Astrocyte (in vitro differentiated cells and primary cell): Measurements from ENCODE around the gene TFDP3. TPM values are rescaled to one million over a fixed set of nuclear protein-coding genes. Genes with fewer than 3 reads are reported as not detected.

Source experiments
- DNase-seq: peaks from one replicate; pipeline ENCODE4 v3.0.0-alpha.2; 2010; ENCODE audit warnings: low read depth
- FAIRE-seq: peaks from 2 replicates; lab custom pipeline; 2011; peaks lifted over from hg19 to GRCh38; lab: Jason Lieb, UNC
- H2AFZ ChIP-seq: 2 replicates; pipeline ENCODE4 v1.6.0; 2012; ENCODE audit warnings: low read depth, low read length, inconsistent platforms
- H3K27ac ChIP-seq: 2 replicates; pipeline ENCODE4 v1.5.1; 2011; ENCODE audit warnings: low read depth, low read length, inconsistent platforms
- H3K27me3 ChIP-seq: 2 replicates; pipeline ENCODE4 v1.6.0; 2011; ENCODE audit warnings: low read length, inconsistent platforms; ENCODE audit not compliant: insufficient read depth
- H3K36me3 ChIP-seq: 2 replicates; pipeline ENCODE4 v1.5.1; 2011; ENCODE audit warnings: low read length, inconsistent platforms; ENCODE audit not compliant: insufficient read depth
- H3K4me1 ChIP-seq: 2 replicates; pipeline ENCODE4 v1.5.1; 2011; ENCODE audit warnings: low read length, inconsistent platforms; ENCODE audit not compliant: insufficient read depth
- H3K4me2 ChIP-seq: 2 replicates; pipeline ENCODE4 v1.6.0; 2012; ENCODE audit warnings: low read length, inconsistent platforms
- H3K4me3 ChIP-seq: 2 replicates; pipeline ENCODE4 v1.5.1; 2011; ENCODE audit warnings: low read depth, mild to moderate bottlenecking, low read length, inconsistent platforms; ENCODE audit not compliant: insufficient read depth
- H3K79me2 ChIP-seq: 2 replicates; pipeline ENCODE4 v1.6.0; 2012; ENCODE audit warnings: mild to moderate bottlenecking, low read length, inconsistent platforms; ENCODE audit not compliant: insufficient read depth
- H3K9ac ChIP-seq: 2 replicates; pipeline ENCODE4 v1.6.0; 2012; ENCODE audit warnings: mild to moderate bottlenecking, low read length, inconsistent platforms
- H3K9me3 ChIP-seq: 2 replicates; pipeline ENCODE4 v1.5.1; 2012; ENCODE audit warnings: low read depth, mild to moderate bottlenecking, low read length, inconsistent platforms; ENCODE audit not compliant: insufficient read depth
- H4K20me1 ChIP-seq: 2 replicates; pipeline ENCODE4 v1.6.0; 2012; ENCODE audit warnings: low read length, inconsistent platforms; ENCODE audit not compliant: insufficient read depth
- H3K27ac Mint-ChIP-seq: one replicate; pipeline ENCODE4 v1.8.0; 2021; ENCODE audit warnings: mild to moderate bottlenecking, mixed read lengths; ENCODE audit not compliant: unreplicated experiment
- H3K27me3 Mint-ChIP-seq: one replicate; pipeline ENCODE4 v1.8.0; 2021; ENCODE audit warnings: low read depth, mixed read lengths; ENCODE audit not compliant: unreplicated experiment
- H3K36me3 Mint-ChIP-seq: one replicate; pipeline ENCODE4 v1.8.0; 2021; ENCODE audit warnings: low read depth, mixed read lengths; ENCODE audit not compliant: unreplicated experiment
- H3K4me1 Mint-ChIP-seq: one replicate; pipeline ENCODE4 v1.8.0; 2021; ENCODE audit warnings: low read depth, mixed read lengths; ENCODE audit not compliant: unreplicated experiment
- H3K4me3 Mint-ChIP-seq: one replicate; pipeline ENCODE4 v1.8.0; 2021; ENCODE audit warnings: mild to moderate bottlenecking, moderate library complexity, mixed read lengths; ENCODE audit not compliant: unreplicated experiment
- H3K9me3 Mint-ChIP-seq: one replicate; pipeline ENCODE4 v1.8.0; 2021; ENCODE audit warnings: mild to moderate bottlenecking, mixed read lengths; ENCODE audit not compliant: unreplicated experiment
- EZH2 ChIP-seq: IDR thresholded peaks from 2 replicates; pipeline ENCODE4 v1.6.1; 2012; ENCODE audit warnings: mild to moderate bottlenecking, low read length, inconsistent platforms; ENCODE audit not compliant: insufficient read depth
- total RNA-seq: library from RNA; stranded (reverse); gene quantifications from 2 replicates; pipeline ENCODE4 v1.2.1, GENCODE V29; 2021
- TF ChIP-seq, protein P1 (sequence below): IDR thresholded peaks from 2 replicates; pipeline ENCODE4 v1.5.1; 2011; ENCODE audit warnings: low read depth, mild to moderate bottlenecking, inconsistent platforms, low read length, moderate library complexity; ENCODE audit not compliant: insufficient read depth

TFDP3 gene
- total RNA-seq, 1 donor from 2014 or later: not detected

DNA sequence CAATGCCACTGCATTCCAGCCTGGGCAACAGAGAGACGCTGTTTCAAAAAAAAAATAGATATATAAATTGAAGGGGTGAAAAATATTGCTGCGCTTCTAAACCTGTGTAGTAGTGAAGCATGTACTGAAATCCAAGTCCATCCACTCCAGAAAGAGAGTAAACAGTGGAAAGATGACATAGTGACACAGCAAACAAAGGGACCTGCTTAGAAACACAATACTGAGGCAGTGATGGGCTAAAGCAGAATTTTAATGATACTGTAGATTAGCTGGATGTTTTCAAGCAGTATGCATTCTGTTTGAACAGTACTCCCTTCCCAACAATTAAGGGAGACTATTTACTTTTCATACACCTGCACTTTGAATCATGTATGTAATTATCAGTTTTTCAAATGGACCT, 42.5 kb downstream of the TFDP3 start:
- TF ChIP-seq, protein P1, sequence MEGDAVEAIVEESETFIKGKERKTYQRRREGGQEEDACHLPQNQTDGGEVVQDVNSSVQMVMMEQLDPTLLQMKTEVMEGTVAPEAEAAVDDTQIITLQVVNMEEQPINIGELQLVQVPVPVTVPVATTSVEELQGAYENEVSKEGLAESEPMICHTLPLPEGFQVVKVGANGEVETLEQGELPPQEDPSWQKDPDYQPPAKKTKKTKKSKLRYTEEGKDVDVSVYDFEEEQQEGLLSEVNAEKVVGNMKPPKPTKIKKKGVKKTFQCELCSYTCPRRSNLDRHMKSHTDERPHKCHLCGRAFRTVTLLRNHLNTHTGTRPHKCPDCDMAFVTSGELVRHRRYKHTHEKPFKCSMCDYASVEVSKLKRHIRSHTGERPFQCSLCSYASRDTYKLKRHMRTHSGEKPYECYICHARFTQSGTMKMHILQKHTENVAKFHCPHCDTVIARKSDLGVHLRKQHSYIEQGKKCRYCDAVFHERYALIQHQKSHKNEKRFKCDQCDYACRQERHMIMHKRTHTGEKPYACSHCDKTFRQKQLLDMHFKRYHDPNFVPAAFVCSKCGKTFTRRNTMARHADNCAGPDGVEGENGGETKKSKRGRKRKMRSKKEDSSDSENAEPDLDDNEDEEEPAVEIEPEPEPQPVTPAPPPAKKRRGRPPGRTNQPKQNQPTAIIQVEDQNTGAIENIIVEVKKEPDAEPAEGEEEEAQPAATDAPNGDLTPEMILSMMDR: no peak
- no peak for TF ChIP-seq EZH2
- H3K9me3 Mint-ChIP-seq: no peaks in the 10 kb centered on the region
- Histone ChIP-seq H3K4me3 (no peak overlapping the region), H3K27ac (no peak overlapping the region), H3K79me2 (no peaks in the 10 kb centered on the region), H3K27me3 (no peaks in the 10 kb centered on the region), H2AFZ (no peak overlapping the region), H3K4me2 (no peak overlapping the region), H3K36me3 (no peaks in the 10 kb centered on the region), H3K9me3 (no peaks in the 10 kb centered on the region), H3K4me1 (no peaks in the 10 kb centered on the region), H4K20me1 (no peaks in the 10 kb centered on the region), H3K9ac (no peak overlapping the region)
- no peak for FAIRE-seq
- no peaks in the 10 kb centered on the region for H3K27me3 Mint-ChIP-seq
- no peak for DNase-seq
- H3K36me3 Mint-ChIP-seq: no peaks in the 10 kb centered on the region
- H3K4me3 Mint-ChIP-seq: no peak overlapping the region
- H3K27ac Mint-ChIP-seq: no peak overlapping the region
- H3K4me1 Mint-ChIP-seq: peaks cover 3% of the 10 kb centered on the region

DNA sequence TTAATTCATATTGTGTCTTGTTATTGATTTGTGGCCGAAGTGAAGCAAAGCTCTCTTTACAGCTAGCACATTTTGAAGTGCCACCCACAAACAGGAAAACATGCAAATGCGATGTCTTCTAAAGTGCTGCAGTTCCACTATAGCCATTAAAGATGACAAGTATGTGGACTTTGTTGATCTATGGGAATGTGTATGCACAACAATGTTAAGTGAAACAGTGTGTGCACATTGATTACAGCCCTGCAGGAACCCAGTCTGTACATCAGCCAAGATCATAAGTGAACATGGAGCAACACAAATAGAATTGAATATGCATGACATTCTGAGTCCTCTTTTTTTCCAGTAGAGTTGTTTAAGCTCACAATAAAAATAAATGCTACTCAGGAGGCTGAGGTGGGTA, 43.0 kb downstream of the TFDP3 start:
- no peaks in the 10 kb centered on the region for H3K27me3 ChIP-seq
- H3K4me1 Mint-ChIP-seq: peaks cover 3% of the 10 kb centered on the region
- H3K9me3 ChIP-seq: no peaks in the 10 kb centered on the region
- FAIRE-seq (peak; percentile 67), DNase-seq (no peak)
- no peak overlapping the region for H3K27ac Mint-ChIP-seq
- H4K20me1 ChIP-seq: no peaks in the 10 kb centered on the region
- no peak overlapping the region for H3K4me3 ChIP-seq
- no peak overlapping the region for H3K9ac ChIP-seq
- H3K4me3 Mint-ChIP-seq: no peak overlapping the region
- H3K4me1 ChIP-seq: no peaks in the 10 kb centered on the region
- no peaks in the 10 kb centered on the region for H3K27me3 Mint-ChIP-seq
- H3K36me3 ChIP-seq: no peaks in the 10 kb centered on the region
- no peaks in the 10 kb centered on the region for H3K36me3 Mint-ChIP-seq
- H3K9me3 Mint-ChIP-seq: no peaks in the 10 kb centered on the region
- no peak overlapping the region for H2AFZ ChIP-seq
- H3K27ac ChIP-seq: no peak overlapping the region
- TF ChIP-seq, protein P1: no peak
- TF ChIP-seq EZH2: no peak
- H3K79me2 ChIP-seq: no peaks in the 10 kb centered on the region
- H3K4me2 ChIP-seq: no peak overlapping the region

DNA sequence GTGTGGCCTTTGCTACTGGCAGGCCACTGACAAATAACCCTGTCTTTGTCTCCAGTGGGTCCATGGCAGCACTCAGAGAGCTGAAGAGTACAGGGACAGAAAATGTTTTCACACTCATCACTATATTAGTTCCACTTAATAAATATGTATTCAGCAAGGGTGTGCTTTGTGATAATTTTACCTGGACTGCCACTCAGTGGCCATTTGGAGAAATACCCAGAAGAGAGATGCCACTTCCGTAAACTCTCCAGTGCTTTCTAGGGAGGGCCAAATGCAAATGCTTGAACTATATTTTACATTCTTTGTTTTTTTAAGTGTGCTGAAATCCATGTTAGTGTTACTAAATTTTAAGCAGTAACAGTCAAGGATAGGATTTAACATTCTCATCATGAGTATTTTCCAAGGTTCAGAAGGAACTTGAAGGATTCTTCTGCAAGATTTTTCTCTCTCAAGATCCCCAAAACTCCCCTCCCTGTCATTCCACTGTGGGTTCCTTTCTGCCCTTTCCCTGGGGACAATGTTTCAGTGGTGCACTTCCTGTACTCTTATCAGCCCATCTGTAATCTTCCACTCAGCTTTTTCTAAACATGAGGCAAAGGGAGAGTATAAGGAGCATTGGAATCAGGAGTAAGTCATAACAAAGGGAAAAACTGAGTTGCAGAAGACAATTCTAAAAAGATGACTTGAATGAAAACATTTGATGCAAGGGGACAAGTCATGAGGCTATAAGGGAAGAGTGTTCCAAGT, 46.0 kb downstream of the TFDP3 start:
- no peaks in the 10 kb centered on the region for H3K4me1 ChIP-seq
- Mint-ChIP-seq H3K9me3 (no peaks in the 10 kb centered on the region), H3K27ac (no peak overlapping the region), H3K4me1 (peaks cover 3% of the 10 kb centered on the region), H3K27me3 (peaks cover 5% of the 10 kb centered on the region), H3K36me3 (no peaks in the 10 kb centered on the region), H3K4me3 (no peak overlapping the region)
- TF ChIP-seq EZH2: no peak
- TF ChIP-seq, protein P1: peak; percentile 33
- H3K79me2 ChIP-seq: no peaks in the 10 kb centered on the region
- no peak overlapping the region for H3K27ac ChIP-seq
- H3K4me3 ChIP-seq: no peak overlapping the region
- H3K9ac ChIP-seq: no peak overlapping the region
- H4K20me1 ChIP-seq: no peaks in the 10 kb centered on the region
- H3K27me3 ChIP-seq: no peaks in the 10 kb centered on the region
- H3K4me2 ChIP-seq: no peak overlapping the region
- FAIRE-seq (peak; percentile 85), DNase-seq (no peak)
- no peak overlapping the region for H2AFZ ChIP-seq
- H3K36me3 ChIP-seq: no peaks in the 10 kb centered on the region
- no peaks in the 10 kb centered on the region for H3K9me3 ChIP-seq
